ENCODE data around the gene B4GALT3. TPM values are rescaled to one million over a fixed set of nuclear protein-coding genes. Genes with fewer than 3 reads are reported as not detected.

B4GALT3 gene
- total and polyA plus RNA-seq, 8 donors, result 14.8 to 35.6 (median 20.3) TPM

DNA sequence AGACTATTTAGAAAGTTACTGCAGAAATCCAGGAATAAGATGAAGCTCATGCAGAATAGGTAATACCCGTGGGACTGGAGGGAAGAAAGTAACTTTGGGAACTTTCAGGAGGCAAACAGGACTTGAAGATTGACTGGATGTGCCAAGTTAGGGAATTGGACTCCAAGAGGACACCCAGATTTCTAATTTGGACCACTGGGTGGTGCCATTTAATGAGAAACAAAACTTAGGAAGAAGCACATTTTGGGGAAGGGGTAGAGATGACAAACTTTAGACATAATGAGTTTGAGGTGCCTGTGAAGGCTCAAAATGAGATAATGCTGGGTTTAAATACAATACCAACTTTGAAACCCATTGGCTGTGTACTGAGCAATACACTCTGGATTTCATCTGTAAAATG is 3.3 kb upstream of the B4GALT3 start:
- no peaks in the 10 kb centered on the region for H3K9me3 ChIP-seq
- TF ChIP-seq CTCF (IDR thresholded peaks at IDR 0.05), result no peak
- H3K4me3 ChIP-seq, result no peak overlapping the region
- ATAC-seq (no peak), DNase-seq (no peak), FAIRE-seq (no peak)
- no peaks in the 10 kb centered on the region for H3K27me3 ChIP-seq
- 44 to 48% methylated on average over 1 of the region's 1 CpG for WGBS, 2 donors
- H3K36me3 ChIP-seq, result no peaks in the 10 kb centered on the region
- peaks cover 0 to 10% (median 4%) of the 10 kb centered on the region in 3 donors for H3K4me1 ChIP-seq
- H3K27ac ChIP-seq, result no peak overlapping the region
- intact Hi-C loops (cut with DNase I), result no loop called here

DNA sequence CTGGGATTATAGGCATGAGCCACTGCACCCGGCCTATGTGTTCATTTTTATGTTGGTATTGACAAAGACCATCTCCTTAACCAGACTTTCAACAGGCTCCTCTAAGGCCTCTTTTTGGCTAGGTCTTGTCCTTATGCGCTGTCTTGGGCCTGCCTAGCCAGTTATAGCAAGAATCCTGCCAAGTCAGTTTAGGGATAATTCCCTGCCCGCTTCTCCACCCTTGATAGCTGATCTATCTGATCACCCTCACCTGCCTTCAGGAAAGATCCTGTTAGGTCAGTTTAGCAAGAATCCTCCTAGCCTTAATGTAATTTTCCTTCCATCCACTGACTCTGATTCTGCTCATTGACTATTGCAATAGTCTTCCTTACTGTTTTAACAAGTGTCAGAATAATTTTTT is 2.4 kb upstream of the B4GALT3 start:
- Histone ChIP-seq H3K4me1 (peaks cover 0 to 11% (median 4%) of the 10 kb centered on the region in 3 donors), H3K9me3 (no peaks in the 10 kb centered on the region), H3K36me3 (peaks cover 0 to 5% (median 2%) of the 10 kb centered on the region in 3 donors), H3K27ac (no peak overlapping the region), H3K27me3 (no peaks in the 10 kb centered on the region), H3K4me3 (no peak overlapping the region)
- ATAC-seq (no peak), FAIRE-seq (no peak), DNase-seq (no peak)
- 86 to 92% methylated on average over 3 of the region's 3 CpGs for WGBS, 2 donors
- TF ChIP-seq CTCF (IDR thresholded peaks at IDR 0.05), result no peak
- intact Hi-C loops (cut with DNase I), result no loop called here

DNA sequence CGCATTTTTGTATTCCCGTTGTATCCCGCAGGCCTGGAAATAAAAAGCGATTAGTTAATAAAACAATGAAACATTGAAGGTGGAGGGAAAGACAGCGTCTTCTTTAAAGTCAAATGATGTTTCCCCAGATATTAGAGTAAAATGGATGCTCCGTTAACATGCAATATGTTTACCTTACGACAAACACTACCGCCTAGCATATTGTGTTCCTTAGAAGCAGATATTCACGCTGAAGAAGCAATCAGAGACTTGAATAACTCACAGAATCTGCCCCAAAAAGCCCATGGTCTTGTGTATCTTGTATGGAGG is 583 bp upstream of the B4GALT3 start:
- no peaks in the 10 kb centered on the region for H3K9me3 ChIP-seq
- peak; percentile 1 to 6 (median 2) for ATAC-seq
- peaks cover 0 to 11% (median 4%) of the 10 kb centered on the region in 3 donors for H3K4me1 ChIP-seq
- H3K27ac ChIP-seq, result peak overlapping the region; percentile 75 to 85 (median 79)
- no peak for DNase-seq
- 16 to 24% methylated on average over 9 of the region's 9 CpGs for WGBS, 2 donors
- peaks cover 0 to 20% (median 5%) of the 10 kb centered on the region in 3 donors for H3K36me3 ChIP-seq
- intact Hi-C loops (cut with DNase I), result no loop called here
- TF ChIP-seq CTCF (IDR thresholded peaks at IDR 0.05), result no peak
- FAIRE-seq, result no peak
- H3K27me3 ChIP-seq, result no peaks in the 10 kb centered on the region
- peak overlapping the region; percentile 54 to 74 (median 66) for H3K4me3 ChIP-seq

DNA sequence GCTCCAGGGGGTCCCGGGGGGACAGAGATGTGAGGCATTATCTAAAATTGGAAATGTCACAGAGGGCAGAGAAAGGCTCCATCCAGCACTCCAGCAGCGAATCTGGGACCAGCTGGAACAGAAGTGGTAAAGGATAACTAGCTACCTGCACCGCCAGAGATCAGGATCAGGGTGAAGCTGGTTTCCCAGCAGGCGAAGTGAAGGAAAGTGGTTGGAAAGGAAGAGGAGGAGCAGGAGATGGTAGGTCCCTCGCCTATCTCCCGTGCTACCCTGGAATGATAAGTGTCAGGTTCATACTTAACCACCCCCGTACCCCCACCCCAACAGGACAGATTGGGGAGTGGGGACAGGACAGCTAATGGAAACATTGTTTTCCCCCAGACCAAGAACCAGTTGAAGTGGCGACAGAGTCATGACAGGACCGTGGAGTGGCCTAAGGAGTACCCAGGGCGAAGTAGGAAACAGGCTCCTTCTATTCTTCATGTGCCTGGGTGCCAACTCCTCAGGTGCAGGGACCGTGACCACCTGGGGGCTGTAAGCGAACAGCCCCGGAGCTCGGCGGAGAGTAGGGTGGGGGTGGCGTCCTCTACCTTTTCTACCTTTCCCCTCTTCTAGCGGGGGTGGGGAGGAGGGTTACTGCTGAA is 717 bp downstream of the B4GALT3 start:
- WGBS, 2 donors, result 8 to 9% methylated on average over 16 to 17 of the region's 17 CpGs
- Histone ChIP-seq H3K36me3 (peaks cover 0 to 32% (median 10%) of the 10 kb centered on the region in 3 donors), H3K27ac (peak overlapping the region in 3 of 4 donors; percentile 75 to 85 (median 78)), H3K4me3 (peak overlapping the region; percentile 54 to 74 (median 66)), H3K9me3 (no peaks in the 10 kb centered on the region), H3K27me3 (no peaks in the 10 kb centered on the region), H3K4me1 (peaks cover 0 to 11% (median 4%) of the 10 kb centered on the region in 3 donors)
- FAIRE-seq (no peak), DNase-seq (no peak), ATAC-seq (peak; percentile 23 to 38 (median 32))
- no peak for TF ChIP-seq CTCF (IDR thresholded peaks at IDR 0.05)
- intact Hi-C loops (cut with DNase I), result no loop called here

GRCh38 chr1:161175771-161176453 is 1.4 kb downstream of the B4GALT3 start:
- Histone ChIP-seq H3K27me3 (no peaks in the 10 kb centered on the region), H3K4me3 (peak overlapping the region in 2 of 4 donors; percentile 74), H3K36me3 (peaks cover 0 to 35% (median 12%) of the 10 kb centered on the region in 3 donors), H3K4me1 (peaks cover 0 to 11% (median 4%) of the 10 kb centered on the region in 3 donors), H3K9me3 (no peaks in the 10 kb centered on the region), H3K27ac (no peak overlapping the region)
- no peak for TF ChIP-seq CTCF (IDR thresholded peaks at IDR 0.05)
- intact Hi-C loops (cut with DNase I), result no loop called here
- DNase-seq, result no peak
- no peak for ATAC-seq
- no peak for FAIRE-seq
- WGBS, 2 donors, result 76 to 79% methylated on average over 10 of the region's 10 CpGs
